MM.1S (cell line): ENCODE measurements around the gene SEPTIN8.

Experiments used
- CTCF ChIP-seq: fragments of 300-600 bp; sonication (generic); IDR thresholded peaks from 2 replicates; pipeline ENCODE4 v1.5.1; 2016; ENCODE audit warnings: antibody characterized with exemption, low read length, mixed read lengths
- EZH2 ChIP-seq: fragments of 300-600 bp; sonication (generic); optimal IDR thresholded peaks from 2 replicates; pipeline ENCODE3; 2017; ENCODE audit warnings: low read depth, mild to moderate bottlenecking, antibody characterized with exemption, low read length, mixed read lengths

- no peak for TF ChIP-seq CTCF
- TF ChIP-seq EZH2, result no peak
Observed at GRCh38 chr5:132810605-132811004, 33.6 kb upstream of the SEPTIN8 start.
